A549 (cell line): ENCODE measurements around the gene RAB9A. TPM values are rescaled to one million over a fixed set of nuclear protein-coding genes. Genes with fewer than 3 reads are reported as not detected.
"Not testable (repeated sequence)": the region's sequence is repeated elsewhere in the genome, so short reads cannot be mapped to it uniquely, and the experiment has no call there.

Source experiments
- ATAC-seq, 2 experiments: fragments of 200-7000 bp in 1 of 2; fragments of >200 bp in 1 of 2; cut with Nextera tagmentation in 1 of 2; cut with Tn5 transposase in 1 of 2; 3 replicates each; pipeline versions ENCODE4 v1.8.0 to v1.9.1; 2018 to 2020; ENCODE audit warnings: mild to moderate bottlenecking in 1 of 2, moderate library complexity in 1 of 2
- CTCF ChIA-PET: fragments of 300-600 bp; sonication (Branson Sonifier 250); formaldehyde crosslinking; extraction: SDS; loops from one replicate; lab custom pipeline; 2021; ENCODE audit warnings: antibody characterized with exemption, inconsistent platforms; lab: Yijun Ruan, JAX
- POLR2A ChIA-PET: fragments of 350-600 bp; formaldehyde crosslinking; extraction: SDS; loops from one replicate; lab custom pipeline; 2021; ENCODE audit warnings: antibody characterized with exemption, inconsistent platforms; lab: Yijun Ruan, JAX
- DNase-seq, 2 experiments: peaks; one replicate each; pipeline versions ENCODE4 v3.0.0 to v3.0.0-alpha.2; 2011 to 2016; ENCODE audit warnings: low read depth in 1 of 2, low spot score in 1 of 2
- FAIRE-seq: peaks from 2 replicates; lab custom pipeline; 2011; peaks lifted over from hg19 to GRCh38; lab: Jason Lieb, UNC
- H3K27ac ChIP-seq, 2 experiments: fragments of >200 bp; sonication (Bioruptor Twin); formaldehyde crosslinking; 3 replicates each; pipeline ENCODE4 v1.5.1; 2016 to 2017
- H3K4me1 ChIP-seq: fragments of >200 bp; sonication (Bioruptor Twin); formaldehyde crosslinking; 3 replicates; pipeline ENCODE4 v1.6.1; 2016
- H3K4me2 ChIP-seq: fragments of >200 bp; sonication (Bioruptor Twin); formaldehyde crosslinking; 3 replicates; pipeline ENCODE4 v1.6.1; 2016
- H3K4me3 ChIP-seq: fragments of >200 bp; sonication (Bioruptor Twin); formaldehyde crosslinking; 3 replicates; pipeline ENCODE4 v1.5.1; 2016
- H3K9me3 ChIP-seq: fragments of >200 bp; sonication (Bioruptor Twin); formaldehyde crosslinking; 3 replicates; pipeline ENCODE4 v1.6.1; 2016
- ATOH8 ChIP-seq: fragments of 250-450 bp; sonication (Bioruptor Pico); IDR thresholded peaks from 2 replicates; pipeline ENCODE4 v1.5.0; 2020; ENCODE audit warnings: low read depth, mild to moderate bottlenecking, moderate library complexity
- CBX2 ChIP-seq: fragments of 200-600 bp; sonication (generic); IDR thresholded peaks from 2 replicates; pipeline ENCODE4 v1.6.1; 2016; ENCODE audit warnings: low read depth, mild to moderate bottlenecking, borderline replicate concordance
- CBX8 ChIP-seq: fragments of 200-600 bp; sonication (generic); IDR thresholded peaks from 2 replicates; pipeline ENCODE4 v1.6.1; 2016
- CHD2 ChIP-seq: fragments of 150-350 bp; IDR thresholded peaks from 2 replicates; pipeline ENCODE4 v1.6.1; 2014; ENCODE audit warnings: low read length; ENCODE audit not compliant: partially characterized antibody
- E2F6 ChIP-seq: IDR thresholded peaks from 2 replicates; pipeline ENCODE4 v1.6.1; 2012; ENCODE audit warnings: low read depth, borderline replicate concordance
- ELK1 ChIP-seq: fragments of 150-350 bp; IDR thresholded peaks from 2 replicates; pipeline ENCODE4 v1.6.1; 2014; ENCODE audit warnings: low read depth, mild to moderate bottlenecking, low read length
- FOXS1 ChIP-seq: fragments of 250-450 bp; sonication (Bioruptor Pico); IDR thresholded peaks from 2 replicates; pipeline ENCODE4 v1.5.0; 2020; ENCODE audit warnings: mild to moderate bottlenecking, moderate library complexity
- HDAC2 ChIP-seq: fragments of 200-600 bp; sonication (generic); IDR thresholded peaks from 2 replicates; pipeline ENCODE4 v1.6.1; 2016
- HEYL ChIP-seq: fragments of 250-450 bp; sonication (Bioruptor Pico); IDR thresholded peaks from 2 replicates; pipeline ENCODE4 v1.8.0; 2021; ENCODE audit warnings: mild to moderate bottlenecking, moderate library complexity
- HMGXB4 ChIP-seq: fragments of 250-450 bp; sonication (Bioruptor Pico); IDR thresholded peaks from 2 replicates; pipeline ENCODE4 v1.5.0; 2021; ENCODE audit warnings: mild to moderate bottlenecking, moderate library complexity, borderline replicate concordance
- HOXA7 ChIP-seq: fragments of 250-450 bp; sonication (Bioruptor Pico); IDR thresholded peaks from 2 replicates; pipeline ENCODE4 v1.5.0; 2020; ENCODE audit warnings: mild to moderate bottlenecking, moderate library complexity
- HOXB13 ChIP-seq: fragments of 250-450 bp; sonication (Bioruptor Pico); IDR thresholded peaks from 2 replicates; pipeline ENCODE4 v1.5.0; 2020; ENCODE audit warnings: low read depth, mild to moderate bottlenecking, moderate library complexity
- HOXB5 ChIP-seq: fragments of 250-450 bp; sonication (Bioruptor Pico); IDR thresholded peaks from 2 replicates; pipeline ENCODE4 v1.5.0; 2020; ENCODE audit warnings: mild to moderate bottlenecking, moderate library complexity
- JUN ChIP-seq, 2 experiments: fragments of >200 bp; sonication (Bioruptor Twin); formaldehyde crosslinking; IDR thresholded peaks; 2 replicates in 1 of 2; 3 replicates in 1 of 2; pipeline ENCODE4 v1.6.1; 2016 to 2017
- JUNB ChIP-seq: fragments of >200 bp; sonication (Bioruptor Twin); formaldehyde crosslinking; IDR thresholded peaks from 2 replicates; pipeline ENCODE4 v1.6.1; 2016
- KDM1A ChIP-seq: fragments of 200-600 bp; sonication (generic); IDR thresholded peaks from 2 replicates; pipeline ENCODE4 v1.6.1; 2016; ENCODE audit warnings: low read depth, mild to moderate bottlenecking
- MAZ ChIP-seq: fragments of 150-350 bp; IDR thresholded peaks from 2 replicates; pipeline ENCODE4 v1.6.1; 2014; ENCODE audit warnings: antibody characterized with exemption, low read depth, low read length, borderline replicate concordance
- MYC ChIP-seq: IDR thresholded peaks from 2 replicates; pipeline ENCODE4 v1.6.1; 2012; ENCODE audit warnings: mild to moderate bottlenecking, inconsistent platforms, low read length, improper control_type of control experiment, borderline replicate concordance
- NFE2L2 ChIP-seq: fragments of 150-350 bp; conservative IDR thresholded peaks from 2 replicates; pipeline ENCODE4 v1.6.1; 2014; ENCODE audit warnings: low read length
- NPAS2 ChIP-seq: fragments of 250-450 bp; sonication (Bioruptor Pico); IDR thresholded peaks from 2 replicates; pipeline ENCODE4 v1.8.0; 2022; ENCODE audit warnings: mild to moderate bottlenecking, moderate library complexity, borderline replicate concordance
- PBX3 ChIP-seq: IDR thresholded peaks from 2 replicates; pipeline ENCODE4 v1.6.1; 2012
- PHF8 ChIP-seq: fragments of 200-600 bp; sonication (generic); IDR thresholded peaks from 2 replicates; pipeline ENCODE4 v1.6.1; 2016; ENCODE audit warnings: low read depth, mild to moderate bottlenecking, antibody characterized with exemption, moderate library complexity, borderline replicate concordance
- POLR2AphosphoS2 ChIP-seq: conservative IDR thresholded peaks from 2 replicates; pipeline ENCODE4 v1.6.1; 2012; ENCODE audit warnings: low read length, improper control_type of control experiment, inconsistent platforms
- RFX5 ChIP-seq: fragments of 450-650 bp; IDR thresholded peaks from 2 replicates; pipeline ENCODE4 v1.7.1; 2014; ENCODE audit warnings: antibody characterized with exemption, mild to moderate bottlenecking, moderate library complexity
- RNF2 ChIP-seq: fragments of 200-600 bp; sonication (generic); IDR thresholded peaks from 2 replicates; pipeline ENCODE4 v1.6.1; 2016; ENCODE audit warnings: low read depth, mild to moderate bottlenecking, antibody characterized with exemption, moderate library complexity, borderline replicate concordance
- ZC3H11A ChIP-seq: fragments of 450-650 bp; IDR thresholded peaks from 2 replicates; pipeline ENCODE4 v1.6.1; 2014; ENCODE audit warnings: antibody characterized with exemption, mild to moderate bottlenecking
- ZFP36 ChIP-seq: fragments of 450-650 bp; IDR thresholded peaks from 2 replicates; pipeline ENCODE4 v1.6.1; 2014; ENCODE audit warnings: borderline replicate concordance; ENCODE audit not compliant: partially characterized antibody
- WGBS: methylation state at CpG from one replicate; pipeline ENCODE4 v1.1.6; 2017; ENCODE audit errors: missing lambda C conversion rate; 5-methylcytosine and 5-hydroxymethylcytosine counted together
- polyA plus RNA-seq, 4 experiments: library from polyadenylated mRNA; depleted of rRNA in 3 of 4; stranded (reverse); fragments of >200 nt; fragmentation: RNase III in 1 of 4; extraction: RNeasy Plus Mini Kit Qiagen cat#74134 plus additional on column Dnase treatment in 1 of 4; gene quantifications; 2 replicates in 3 of 4; 3 replicates in 1 of 4; pipeline ENCODE4 v1.2.3, GENCODE V29; 2011 to 2017

RAB9A gene
- polyA plus RNA-seq, 2 of the 4 experiments (the other 2 are of a cell fraction) = 26.0 to 39.0 TPM

- DNase-seq = no peak
- CTCF ChIA-PET = no interaction called here
- no peak overlapping the region for H3K27ac ChIP-seq
- no peaks in the 10 kb centered on the region for H3K9me3 ChIP-seq
- no peak overlapping the region for H3K4me3 ChIP-seq
- ATAC-seq = no peak
- no peak for FAIRE-seq
- H3K4me2 ChIP-seq = no peak overlapping the region
- H3K4me1 ChIP-seq = no peaks in the 10 kb centered on the region
- POLR2A ChIA-PET = no interaction called here
- TF ChIP-seq ATOH8 (CRISPR knock-in tag) = no peak
- TF ChIP-seq FOXS1 (CRISPR knock-in tag) = no peak
- TF ChIP-seq NFE2L2 = no peak
- no peak for TF ChIP-seq CBX2
- TF ChIP-seq E2F6 = no peak
- no peak for TF ChIP-seq CBX8
- TF ChIP-seq MYC = no peak
- no peak for TF ChIP-seq HOXA7 (CRISPR knock-in tag)
- no peak for TF ChIP-seq MAZ
- TF ChIP-seq HDAC2 = no peak
- no peak for TF ChIP-seq JUN (IDR thresholded peaks at IDR 0.05)
- no peak for TF ChIP-seq PHF8
- no peak for TF ChIP-seq HOXB5
- TF ChIP-seq NPAS2 = no peak
- TF ChIP-seq, all 56 proteins: peak for 0
Observed at GRCh38 chrX:13676885-13677284, 12.0 kb upstream of the RAB9A start.

- POLR2A ChIA-PET, FAIRE-seq, ATAC-seq, H3K4me3 ChIP-seq, CTCF ChIA-PET, H3K4me1 ChIP-seq, H3K27ac ChIP-seq, H3K9me3 ChIP-seq, H3K4me2 ChIP-seq, DNase-seq: not testable (repeated sequence)
- WGBS = 72% methylated on average over 4 of the region's 4 CpGs
Observed at GRCh38 chrX:13679700-13680099, 9.2 kb upstream of the RAB9A start.

GRCh38 chrX:13681595-13681994, 7.3 kb upstream of the RAB9A start:
- no peak for TF ChIP-seq HMGXB4 (CRISPR knock-in tag)
- TF ChIP-seq CHD2 = no peak
- TF ChIP-seq JUN (IDR thresholded peaks at IDR 0.05) = no peak
- TF ChIP-seq RNF2 = no peak
- TF ChIP-seq E2F6 = no peak
- TF ChIP-seq RFX5 = no peak
- no peak for TF ChIP-seq JUNB
- TF ChIP-seq HDAC2 = no peak
- no peak for TF ChIP-seq ZC3H11A
- TF ChIP-seq HEYL (CRISPR knock-in tag) = no peak
- TF ChIP-seq HOXB13 (CRISPR knock-in tag) = no peak
- TF ChIP-seq PBX3 = no peak
- no peak for TF ChIP-seq KDM1A
- TF ChIP-seq ELK1 = no peak
- no peak for TF ChIP-seq POLR2AphosphoS2
- TF ChIP-seq ZFP36 = no peak
- TF ChIP-seq ATOH8 (CRISPR knock-in tag) = no peak
- TF ChIP-seq, all 56 proteins: peak for 0
- Histone ChIP-seq H3K4me2 (no peak overlapping the region), H3K9me3 (no peaks in the 10 kb centered on the region), H3K27ac (no peak overlapping the region), H3K4me3 (no peak overlapping the region), H3K4me1 (peaks cover 18% of the 10 kb centered on the region)
- POLR2A ChIA-PET = interaction anchor here (0.7 kb wide), 1 partner anchor 348 kb away, joined by 4 read pairs; no protein-coding TSS in a partner anchor
- FAIRE-seq (no peak), DNase-seq (no peak), ATAC-seq (no peak)
- CTCF ChIA-PET = no interaction called here
- WGBS = 72% methylated on average over 7 of the region's 7 CpGs
